HEK293 (cell line): ENCODE data around the gene AP3D1.
A peak's percentile ranks its signal among the peaks of the same experiment; 100 is the strongest.

ENCODE experiments used
- CTCF ChIA-PET: fragments of 350-600 bp; formaldehyde crosslinking; extraction: SDS; loops from one replicate; lab custom pipeline; 2021; ENCODE audit warnings: antibody characterized with exemption; lab: Yijun Ruan, JAX
- POLR2A ChIA-PET: fragments of 300-600 bp; formaldehyde crosslinking; extraction: SDS; loops from one replicate; lab custom pipeline; 2020; ENCODE audit warnings: antibody characterized with exemption, inconsistent platforms; lab: Yijun Ruan, JAX
- H3K27ac ChIP-seq: fragments of 200-500 bp; sonication (Bioruptor generic); 2 replicates; pipeline ENCODE4 v1.5.1; 2014; ENCODE audit warnings: low read depth, low read length, control low read depth, inconsistent platforms; ENCODE audit errors: extremely low read depth
- H3K36me3 ChIP-seq, 2 experiments: fragments of 200-500 bp in 1 of 2; sonication (Bioruptor generic) in 1 of 2; 1 replicate in 1 of 2; 2 replicates in 1 of 2; pipeline ENCODE4 v1.5.1; 2014 to 2017; ENCODE audit warnings: inconsistent platforms in 2 of 2, low read length in 2 of 2; ENCODE audit not compliant: control insufficient read depth in 2 of 2, insufficient read depth in 1 of 2
- H3K4me1 ChIP-seq: fragments of 200-500 bp; sonication (Bioruptor generic); 2 replicates; pipeline ENCODE4 v1.5.1; 2014; ENCODE audit warnings: mild to moderate bottlenecking, low read length, inconsistent platforms; ENCODE audit not compliant: control insufficient read depth, insufficient read depth
- H3K4me3 ChIP-seq: 2 replicates; pipeline ENCODE4 v1.5.1; 2011; ENCODE audit warnings: low read depth, mild to moderate bottlenecking, control low read depth, low read length, moderate library complexity
- H3K9me3 ChIP-seq: fragments of 200-500 bp; sonication (Bioruptor generic); 2 replicates; pipeline ENCODE4 v1.5.1; 2014; ENCODE audit warnings: low read depth, low read length, inconsistent platforms; ENCODE audit not compliant: control insufficient read depth, insufficient read depth
- EGR2 ChIP-seq: fragments of 450-650 bp; formaldehyde crosslinking; IDR thresholded peaks from 2 replicates; pipeline ENCODE4 v1.5.1; 2016; ENCODE audit warnings: low read depth, missing biosample characterization, missing genetic modification characterization
- HIC1 ChIP-seq: fragments of 450-650 bp; formaldehyde crosslinking; IDR thresholded peaks from 2 replicates; pipeline ENCODE4 v1.5.1; 2016; ENCODE audit warnings: missing biosample characterization, missing genetic modification characterization
- SP3 ChIP-seq: fragments of 450-650 bp; formaldehyde crosslinking; IDR thresholded peaks from 2 replicates; pipeline ENCODE4 v1.5.1; 2016; ENCODE audit warnings: missing biosample characterization, missing genetic modification characterization
- ZBTB26 ChIP-seq: fragments of 450-650 bp; formaldehyde crosslinking; optimal IDR thresholded peaks from 2 replicates; pipeline ENCODE3; 2016; ENCODE audit warnings: missing biosample characterization, mild to moderate bottlenecking, missing genetic modification characterization
- ZBTB6 ChIP-seq: fragments of 450-650 bp; formaldehyde crosslinking; IDR thresholded peaks from 2 replicates; pipeline ENCODE4 v1.5.1; 2017; ENCODE audit warnings: missing biosample characterization, missing genetic modification characterization
- ZFHX2 ChIP-seq: fragments of 450-650 bp; formaldehyde crosslinking; conservative IDR thresholded peaks from 2 replicates; pipeline ENCODE4 v1.5.1; 2016; ENCODE audit warnings: missing biosample characterization, missing genetic modification characterization
- ZNF140 ChIP-seq: fragments of 450-650 bp; formaldehyde crosslinking; IDR thresholded peaks from 2 replicates; pipeline ENCODE4 v1.5.1; 2016; ENCODE audit warnings: missing biosample characterization, missing genetic modification characterization
- ZNF23 ChIP-seq: fragments of 450-650 bp; formaldehyde crosslinking; IDR thresholded peaks from 2 replicates; pipeline ENCODE4 v1.5.1; 2016; ENCODE audit warnings: missing biosample characterization, missing genetic modification characterization, borderline replicate concordance
- ZNF248 ChIP-seq: fragments of 450-650 bp; formaldehyde crosslinking; IDR thresholded peaks from 2 replicates; pipeline ENCODE4 v1.5.1; 2017; ENCODE audit warnings: missing biosample characterization, missing genetic modification characterization
- ZNF37A ChIP-seq: fragments of 450-650 bp; IDR thresholded peaks from 2 replicates; pipeline ENCODE4 v1.5.1; 2018; ENCODE audit warnings: missing biosample characterization, missing genetic modification characterization
- ZNF433 ChIP-seq: fragments of 450-650 bp; formaldehyde crosslinking; IDR thresholded peaks from 2 replicates; pipeline ENCODE4 v1.5.1; 2016; ENCODE audit warnings: missing biosample characterization, missing genetic modification characterization, low read depth
- ZNF558 ChIP-seq: fragments of 450-650 bp; formaldehyde crosslinking; IDR thresholded peaks from 2 replicates; pipeline ENCODE4 v1.5.1; 2016; ENCODE audit warnings: missing biosample characterization, missing genetic modification characterization
- ZNF658 ChIP-seq: fragments of 450-650 bp; formaldehyde crosslinking; IDR thresholded peaks from 2 replicates; pipeline ENCODE4; 2016; ENCODE audit warnings: missing biosample characterization, missing genetic modification characterization

The AP3D1 gene

GRCh38 chr19:2189880-2190279 is 38.5 kb upstream of the AP3D1 start:
- TF ChIP-seq ZNF23 (tag by site-specific recombination): no peak
- no peak for TF ChIP-seq SP3 (tag by site-specific recombination)
- TF ChIP-seq ZBTB26 (tag by site-specific recombination): no peak
- TF ChIP-seq EGR2 (tag by site-specific recombination): peak; percentile 62
- peak; percentile 29; the same call in 1 of the 2 replicates for TF ChIP-seq ZFHX2
- H3K9me3 ChIP-seq: no peaks in the 10 kb centered on the region
- no peak overlapping the region for H3K27ac ChIP-seq
- H3K4me1 ChIP-seq: no peaks in the 10 kb centered on the region
- peaks cover 8 to 68% of the 10 kb centered on the region in 2 experiments; a peak in 2 of 3 replicates for H3K36me3 ChIP-seq
- CTCF ChIA-PET: interaction anchor here (0.6 kb wide), 2 partner anchors 241 to 458 kb away, joined by 3 read pairs; no protein-coding TSS in a partner anchor
- H3K4me3 ChIP-seq: no peak overlapping the region
- POLR2A ChIA-PET: interaction anchor here (0.5 kb wide), 1 partner anchor 375 kb away, joined by 3 read pairs; no protein-coding TSS in a partner anchor

- peaks cover 8 to 70% of the 10 kb centered on the region in 2 experiments; a peak in 2 of 3 replicates for H3K36me3 ChIP-seq
- CTCF ChIA-PET: no interaction called here
- no peak overlapping the region for H3K27ac ChIP-seq
- POLR2A ChIA-PET: no interaction called here
- no peaks in the 10 kb centered on the region for H3K9me3 ChIP-seq
- no peak for TF ChIP-seq ZNF558 (tag by site-specific recombination)
- TF ChIP-seq HIC1 (tag by site-specific recombination): peak; percentile 30; the same call in 1 of the 2 replicates
- no peak for TF ChIP-seq ZFHX2
- no peak for TF ChIP-seq SP3 (tag by site-specific recombination)
- no peak for TF ChIP-seq ZNF658 (tag by site-specific recombination)
- TF ChIP-seq ZBTB6: no peak
- no peak for TF ChIP-seq ZNF37A (tag by site-specific recombination)
- no peak for TF ChIP-seq ZNF433 (tag by site-specific recombination)
- no peaks in the 10 kb centered on the region for H3K4me1 ChIP-seq
- H3K4me3 ChIP-seq: no peak overlapping the region
These were observed 37.5 kb upstream of the AP3D1 start for GRCh38 chr19:2188708-2189385.

GRCh38 chr19:2187159-2187558 is 35.8 kb upstream of the AP3D1 start:
- H3K4me1 ChIP-seq: no peaks in the 10 kb centered on the region
- TF ChIP-seq ZNF140: no peak
- no peak for TF ChIP-seq ZNF248 (tag by site-specific recombination)
- TF ChIP-seq EGR2 (tag by site-specific recombination): no peak
- no peak for TF ChIP-seq ZNF658 (tag by site-specific recombination)

More at GRCh38 chr19:2187159-2187558, 35.8 kb upstream of the AP3D1 start:
- Histone ChIP-seq H3K9me3 (no peaks in the 10 kb centered on the region), H3K4me3 (no peak overlapping the region), H3K27ac (no peak overlapping the region), H3K36me3 (peaks cover 3 to 60% of the 10 kb centered on the region in 2 experiments; a peak in 2 of 3 replicates)
- ChIA-PET POLR2A (no interaction called here), CTCF (interaction anchor here (0.6 kb wide), 1 partner anchor 76 kb away, joined by 3 read pairs; no protein-coding TSS in a partner anchor)
